ENCODE data around the gene METTL16. TPM values are rescaled to one million over a fixed set of nuclear protein-coding genes. Genes with fewer than 3 reads are reported as not detected.

Gene METTL16
- total RNA-seq, 4 donors from 2014 or later: 25.1 to 118 (median 49.3) TPM

- TF ChIP-seq, protein P1, sequence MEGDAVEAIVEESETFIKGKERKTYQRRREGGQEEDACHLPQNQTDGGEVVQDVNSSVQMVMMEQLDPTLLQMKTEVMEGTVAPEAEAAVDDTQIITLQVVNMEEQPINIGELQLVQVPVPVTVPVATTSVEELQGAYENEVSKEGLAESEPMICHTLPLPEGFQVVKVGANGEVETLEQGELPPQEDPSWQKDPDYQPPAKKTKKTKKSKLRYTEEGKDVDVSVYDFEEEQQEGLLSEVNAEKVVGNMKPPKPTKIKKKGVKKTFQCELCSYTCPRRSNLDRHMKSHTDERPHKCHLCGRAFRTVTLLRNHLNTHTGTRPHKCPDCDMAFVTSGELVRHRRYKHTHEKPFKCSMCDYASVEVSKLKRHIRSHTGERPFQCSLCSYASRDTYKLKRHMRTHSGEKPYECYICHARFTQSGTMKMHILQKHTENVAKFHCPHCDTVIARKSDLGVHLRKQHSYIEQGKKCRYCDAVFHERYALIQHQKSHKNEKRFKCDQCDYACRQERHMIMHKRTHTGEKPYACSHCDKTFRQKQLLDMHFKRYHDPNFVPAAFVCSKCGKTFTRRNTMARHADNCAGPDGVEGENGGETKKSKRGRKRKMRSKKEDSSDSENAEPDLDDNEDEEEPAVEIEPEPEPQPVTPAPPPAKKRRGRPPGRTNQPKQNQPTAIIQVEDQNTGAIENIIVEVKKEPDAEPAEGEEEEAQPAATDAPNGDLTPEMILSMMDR (IDR thresholded peaks at IDR 0.05): peak in 2 of 4 experiments; percentile 1 to 11
- TF ChIP-seq POLR2A (IDR thresholded peaks at IDR 0.05): peak; percentile 90 to 92
- H3K4me3 ChIP-seq: peak overlapping the region; percentile 85 to 90
- intact Hi-C loops (cut with DNase I; ENCODE audit: low total_unique reads): no loop called here
- peak; percentile 94 to 96 for DNase-seq
- H3K27ac ChIP-seq: peak overlapping the region; percentile 99 to 100
- peaks cover 13 to 43% of the 10 kb centered on the region in 2 donors for H3K4me1 ChIP-seq
- no peaks in the 10 kb centered on the region for H3K36me3 ChIP-seq
- no peaks in the 10 kb centered on the region for H3K27me3 ChIP-seq
- no peaks in the 10 kb centered on the region for H3K9me3 ChIP-seq
Measured at GRCh38 chr17:2399572-2400473, 111.9 kb downstream of the METTL16 start.

DNA sequence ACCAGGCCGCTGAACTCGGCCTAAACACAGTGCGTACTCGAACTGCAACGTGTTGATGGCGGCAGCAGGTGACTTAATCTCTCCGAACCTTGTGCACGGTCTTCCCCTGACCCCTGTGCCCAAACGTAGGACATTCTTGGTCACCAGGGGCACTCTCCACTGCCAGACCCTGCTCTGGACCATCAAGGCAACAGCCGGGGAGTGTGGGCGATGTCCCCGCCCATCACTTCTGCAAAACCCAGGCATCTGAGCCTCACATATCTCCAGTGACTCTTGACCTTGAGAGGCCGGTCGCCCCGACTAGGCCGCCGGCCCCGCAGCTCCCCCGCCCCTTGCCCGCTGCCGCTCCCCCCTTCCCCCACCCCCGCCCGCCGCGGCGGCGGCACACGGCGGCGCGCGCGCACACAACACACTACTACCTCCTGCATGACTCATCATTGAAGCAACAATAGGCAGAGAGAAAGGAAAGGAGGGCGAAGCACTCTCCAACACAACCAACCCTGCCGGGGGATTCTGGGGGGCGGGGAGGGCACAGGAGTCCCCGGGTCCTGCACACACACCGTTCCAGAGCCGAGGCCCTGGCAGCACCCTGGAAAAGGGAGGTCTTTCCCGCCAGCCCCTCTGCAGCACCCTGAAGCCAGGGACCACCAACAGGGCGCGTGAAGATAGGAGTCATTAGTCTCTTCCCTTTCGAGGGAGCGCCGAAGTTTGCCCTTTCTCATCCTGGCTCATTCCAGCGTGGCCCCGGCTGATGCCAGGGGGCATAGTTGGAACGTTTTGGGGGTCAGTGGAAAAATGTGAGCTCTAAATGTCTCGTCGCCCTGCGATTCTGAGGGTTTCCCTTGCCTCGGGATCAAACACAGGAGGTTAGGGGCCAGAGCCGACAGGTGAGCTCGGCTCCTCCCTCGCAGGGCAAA lies 112.8 kb downstream of the METTL16 start:
- Histone ChIP-seq H3K36me3 (no peaks in the 10 kb centered on the region), H3K27ac (peak overlapping the region; percentile 99 to 100), H3K4me1 (peaks cover 14 to 53% of the 10 kb centered on the region in 2 donors), H3K27me3 (no peaks in the 10 kb centered on the region), H3K9me3 (no peaks in the 10 kb centered on the region), H3K4me3 (peak overlapping the region; percentile 85 to 90)
- peak; percentile 53 to 57 for TF ChIP-seq POLR2A (IDR thresholded peaks at IDR 0.05)
- TF ChIP-seq, protein P1 (IDR thresholded peaks at IDR 0.05): no peak
- DNase-seq: peak; percentile 74 to 76
- intact Hi-C loops (cut with DNase I; ENCODE audit: low total_unique reads): no loop called here

- DNase-seq: peak in 1 of 2 donors; percentile 18
- intact Hi-C loops (cut with DNase I; ENCODE audit: low total_unique reads): no loop called here
- TF ChIP-seq, protein P1 (IDR thresholded peaks at IDR 0.05): no peak
- no peak for TF ChIP-seq POLR2A (IDR thresholded peaks at IDR 0.05)
- Histone ChIP-seq H3K9me3 (no peaks in the 10 kb centered on the region), H3K36me3 (no peaks in the 10 kb centered on the region), H3K4me1 (peaks cover 14 to 53% of the 10 kb centered on the region in 2 donors), H3K27ac (peak overlapping the region; percentile 99 to 100), H3K27me3 (no peaks in the 10 kb centered on the region), H3K4me3 (peak overlapping the region; percentile 85 to 90)
Measured at GRCh38 chr17:2398182-2398581, 113.5 kb downstream of the METTL16 start.

- intact Hi-C loops (cut with DNase I; ENCODE audit: low total_unique reads): no loop called here
- no peaks in the 10 kb centered on the region for H3K9me3 ChIP-seq
- DNase-seq: no peak
- TF ChIP-seq, protein P1 (IDR thresholded peaks at IDR 0.05): no peak
- no peak for TF ChIP-seq POLR2A (IDR thresholded peaks at IDR 0.05)
- H3K4me1 ChIP-seq: peaks cover 14 to 49% of the 10 kb centered on the region in 2 donors
- no peaks in the 10 kb centered on the region for H3K27me3 ChIP-seq
- H3K27ac ChIP-seq: peak overlapping the region; percentile 99 to 100
- peak overlapping the region; percentile 20 to 31 for H3K4me3 ChIP-seq
- no peaks in the 10 kb centered on the region for H3K36me3 ChIP-seq
Measured at GRCh38 chr17:2397247-2398171, 114.2 kb downstream of the METTL16 start.

Data from uterus (tissue), 4 donors.